DMS114 treated with DMSO at 0.1 percent for 48 hours (cell line): ENCODE measurements around the gene PKIB.
"Not testable (repeated sequence)": the region's sequence is repeated elsewhere in the genome, so short reads cannot be mapped to it uniquely, and the experiment has no call there.

Source experiments
- DNase-seq: peaks from one replicate; lab custom pipeline; 2025; ENCODE audit not compliant: unreplicated experiment; lab: John Stamatoyannopoulos, UW

PKIB gene

GRCh38 chr6:122740936-122741335, 130.7 kb downstream of the PKIB start:
- no peak for DNase-seq

GRCh38 chr6:122744247-122744646, 134.0 kb downstream of the PKIB start:
- DNase-seq, result not testable (repeated sequence)

GRCh38 chr6:122744856-122745255, 134.7 kb downstream of the PKIB start:
- DNase-seq, result not testable (repeated sequence)

- DNase-seq, result no peak
Measured at GRCh38 chr6:122746688-122747087, 136.5 kb downstream of the PKIB start.

GRCh38 chr6:122747573-122747972, 137.4 kb downstream of the PKIB start:
- no peak for DNase-seq

GRCh38 chr6:122748945-122749344, 138.7 kb downstream of the PKIB start:
- not testable (repeated sequence) for DNase-seq

GRCh38 chr6:122749451-122750050, 139.3 kb downstream of the PKIB start:
- no peak for DNase-seq

GRCh38 chr6:122751326-122751725, 141.1 kb downstream of the PKIB start:
- no peak for DNase-seq

GRCh38 chr6:122752459-122752858, 142.3 kb downstream of the PKIB start:
- DNase-seq, result no peak

GRCh38 chr6:122753000-122753687, 142.9 kb downstream of the PKIB start:
- DNase-seq, result no peak

- no peak for DNase-seq
Measured at GRCh38 chr6:122753688-122754056, 143.5 kb downstream of the PKIB start.

- DNase-seq, result no peak
Measured at GRCh38 chr6:122754191-122754731, 144.1 kb downstream of the PKIB start.

- DNase-seq, result no peak
Measured at GRCh38 chr6:122755901-122756300, 145.7 kb downstream of the PKIB start.

GRCh38 chr6:122758927-122759334, 148.7 kb downstream of the PKIB start:
- DNase-seq, result no peak

- no peak for DNase-seq
Measured at GRCh38 chr6:122760330-122760729, 150.1 kb downstream of the PKIB start.

- no peak for DNase-seq
Measured at GRCh38 chr6:122766256-122766655, 156.1 kb downstream of the PKIB start.

GRCh38 chr6:122770835-122771601, 160.8 kb downstream of the PKIB start:
- DNase-seq, result no peak

- DNase-seq, result no peak
Measured at GRCh38 chr6:122772724-122773415, 162.7 kb downstream of the PKIB start.
